SK-N-SH (cell line): ENCODE data around the gene NEK10. TPM values are rescaled to one million over a fixed set of nuclear protein-coding genes. Genes with fewer than 3 reads are reported as not detected.

Source experiments
- CTCF ChIA-PET: fragments of 300-600, 350-600 bp; formaldehyde crosslinking; extraction: SDS; loops from one replicate; lab custom pipeline; 2021; lab: Yijun Ruan, JAX
- POLR2A ChIA-PET: fragments of 350-600 bp; sonication (Branson Sonifier 250); formaldehyde crosslinking; extraction: SDS; loops from one replicate; lab custom pipeline; 2020; ENCODE audit warnings: antibody characterized with exemption, inconsistent platforms; lab: Yijun Ruan, JAX
- DNase-seq: peaks from one replicate; pipeline ENCODE4 v3.0.0; 2012
- H2AFZ ChIP-seq: fragments of 200-600 bp; sonication (generic); 2 replicates; pipeline ENCODE4 v1.8.1; 2016; ENCODE audit warnings: antibody characterized with exemption, mild to moderate bottlenecking, low read depth
- H3F3A ChIP-seq: fragments of 200-600 bp; sonication (generic); replicated peaks from 2 replicates; pipeline ENCODE3; 2016; ENCODE audit warnings: antibody characterized with exemption, mild to moderate bottlenecking; ENCODE audit not compliant: insufficient read depth
- H3K27ac ChIP-seq, 2 experiments: fragments of 200-500 bp in 1 of 2; fragments of 200-600 bp in 1 of 2; sonication (Bioruptor generic) in 1 of 2; sonication (generic), shearing (Covaris generic) in 1 of 2; 2 replicates each; pipeline versions ENCODE4 v1.5.1 to v1.6.1; 2014 to 2016; ENCODE audit warnings: low read depth in 2 of 2, inconsistent platforms in 1 of 2, low read length in 1 of 2, mild to moderate bottlenecking in 1 of 2, mixed read lengths in 1 of 2
- H3K27me3 ChIP-seq: fragments of 200-600 bp; sonication (generic), shearing (Covaris generic); 2 replicates; pipeline ENCODE4 v1.6.1; 2016; ENCODE audit warnings: mixed run types; ENCODE audit not compliant: insufficient read depth
- H3K36me3 ChIP-seq, 2 experiments: fragments of 200-500 bp in 1 of 2; fragments of 200-600 bp in 1 of 2; sonication (Bioruptor generic) in 1 of 2; sonication (generic) in 1 of 2; replicated peaks in 1 of 2; 2 replicates each; pipeline versions ENCODE3 to v1.5.1; 2014 to 2016; ENCODE audit warnings: low read length in 1 of 2, mild to moderate bottlenecking in 1 of 2; ENCODE audit not compliant: insufficient read depth in 2 of 2, control insufficient read depth in 1 of 2
- H3K4me1 ChIP-seq, 2 experiments: fragments of 200-500 bp in 1 of 2; fragments of 200-600 bp in 1 of 2; sonication (Bioruptor generic) in 1 of 2; sonication (generic), shearing (Covaris generic) in 1 of 2; 2 replicates each; pipeline versions ENCODE4 v1.5.1 to v1.6.1; 2014 to 2016; ENCODE audit warnings: low read depth in 1 of 2, low read length in 1 of 2, mixed run types in 1 of 2; ENCODE audit not compliant: insufficient read depth in 2 of 2, control insufficient read depth in 1 of 2
- H3K4me2 ChIP-seq: fragments of 200-600 bp; sonication (generic), shearing (Covaris generic); 2 replicates; pipeline ENCODE4 v1.6.1; 2017; ENCODE audit warnings: mixed run types
- H3K4me3 ChIP-seq, 2 experiments: fragments of 200-500 bp in 1 of 2; fragments of 200-600 bp in 1 of 2; sonication (Bioruptor generic) in 1 of 2; sonication (generic), shearing (Covaris generic) in 1 of 2; 2 replicates each; pipeline versions ENCODE4 v1.5.1 to v1.8.1; 2014 to 2016; ENCODE audit warnings: low read depth in 2 of 2, inconsistent platforms in 1 of 2, low read length in 1 of 2, mild to moderate bottlenecking in 1 of 2, mixed read lengths in 1 of 2, moderate library complexity in 1 of 2
- H3K79me2 ChIP-seq: fragments of 200-600 bp; sonication (generic); 2 replicates; pipeline ENCODE4 v1.8.1; 2017; ENCODE audit warnings: mild to moderate bottlenecking; ENCODE audit not compliant: insufficient read depth
- H3K9ac ChIP-seq: fragments of 200-600 bp; sonication (generic); 2 replicates; pipeline ENCODE4 v1.6.1; 2017; ENCODE audit warnings: mixed run types
- H3K9me2 ChIP-seq: fragments of 200-600 bp; sonication (generic); 2 replicates; pipeline ENCODE4 v1.6.1; 2017; ENCODE audit warnings: mixed run types
- H3K9me3 ChIP-seq: fragments of 200-600 bp; sonication (generic); 2 replicates; pipeline ENCODE4 v1.6.1; 2017; ENCODE audit warnings: mixed run types, mild to moderate bottlenecking, moderate library complexity
- H4K20me1 ChIP-seq: fragments of 200-600 bp; sonication (generic); 2 replicates; pipeline ENCODE4 v1.6.1; 2017; ENCODE audit warnings: mild to moderate bottlenecking, mixed run types; ENCODE audit not compliant: insufficient read depth
- CHD2 ChIP-seq: fragments of 150-350 bp; IDR thresholded peaks from 2 replicates; pipeline ENCODE4 v1.6.1; 2018; ENCODE audit warnings: low read length; ENCODE audit not compliant: partially characterized antibody
- FOSL2 ChIP-seq: IDR thresholded peaks from 2 replicates; pipeline ENCODE4 v1.4.0; 2012; ENCODE audit warnings: low read depth, mild to moderate bottlenecking, moderate library complexity, borderline replicate concordance
- FOXJ3 ChIP-seq: sonication (generic); formaldehyde crosslinking; IDR thresholded peaks from 2 replicates; pipeline ENCODE4 v1.5.1; 2020; ENCODE audit warnings: mild to moderate bottlenecking, missing genetic modification reagents
- GABPA ChIP-seq: IDR thresholded peaks from 2 replicates; pipeline ENCODE4 v1.4.0; 2012; ENCODE audit warnings: low read depth, mild to moderate bottlenecking
- JUND ChIP-seq: IDR thresholded peaks from 2 replicates; pipeline ENCODE4 v1.4.0; 2012
- MEF2A ChIP-seq: IDR thresholded peaks from 2 replicates; pipeline ENCODE4 v1.4.0; 2012; ENCODE audit warnings: low read depth, borderline replicate concordance
- NFIC ChIP-seq: IDR thresholded peaks from 2 replicates; pipeline ENCODE4 v1.4.0; 2012; ENCODE audit warnings: borderline replicate concordance
- RCOR1 ChIP-seq: fragments of 150-350 bp; IDR thresholded peaks from 2 replicates; pipeline ENCODE4 v1.6.1; 2017; ENCODE audit warnings: antibody characterized with exemption, low read length
- YY1 ChIP-seq: IDR thresholded peaks from 2 replicates; pipeline ENCODE4 v1.4.0; 2012; ENCODE audit warnings: low read depth, mild to moderate bottlenecking
- WGBS: methylation state at CpG from one replicate; pipeline ENCODE4 v1.1.6; 2017; ENCODE audit warnings: low lambda C conversion rate; 5-methylcytosine and 5-hydroxymethylcytosine counted together
- polyA plus RNA-seq, 3 experiments: library from polyadenylated mRNA; depleted of rRNA; stranded (reverse); fragments of >200 nt; gene quantifications; 2 replicates each; pipeline ENCODE4 v1.2.3, GENCODE V29; 2012
- TF ChIP-seq, protein P1 (sequence below): IDR thresholded peaks from 2 replicates; pipeline ENCODE4 v1.6.1; 2012; ENCODE audit warnings: mild to moderate bottlenecking, low read depth, low read length, moderate library complexity
- TF ChIP-seq, protein P2 (sequence below): fragments of 150-350 bp; IDR thresholded peaks from 2 replicates; pipeline ENCODE4 v1.6.1; 2016; ENCODE audit warnings: mild to moderate bottlenecking, low read depth, low read length
- TF ChIP-seq, protein P3 (sequence below): IDR thresholded peaks from 2 replicates; pipeline ENCODE4 v1.4.0; 2012; ENCODE audit warnings: low read depth, borderline replicate concordance
- TF ChIP-seq, protein P4 (sequence below): IDR thresholded peaks from 2 replicates; pipeline ENCODE4 v1.4.0; 2012; ENCODE audit warnings: low read depth, borderline replicate concordance
- TF ChIP-seq, protein P5 (sequence below): fragments of 200-600 bp; sonication (generic); IDR thresholded peaks from 2 replicates; pipeline ENCODE4 v1.6.1; 2017; ENCODE audit warnings: antibody characterized with exemption, mild to moderate bottlenecking, moderate library complexity

The NEK10 gene
- polyA plus RNA-seq, 1 of the 3 experiments (the other 2 are of a cell fraction), result 1.0 TPM

DNA sequence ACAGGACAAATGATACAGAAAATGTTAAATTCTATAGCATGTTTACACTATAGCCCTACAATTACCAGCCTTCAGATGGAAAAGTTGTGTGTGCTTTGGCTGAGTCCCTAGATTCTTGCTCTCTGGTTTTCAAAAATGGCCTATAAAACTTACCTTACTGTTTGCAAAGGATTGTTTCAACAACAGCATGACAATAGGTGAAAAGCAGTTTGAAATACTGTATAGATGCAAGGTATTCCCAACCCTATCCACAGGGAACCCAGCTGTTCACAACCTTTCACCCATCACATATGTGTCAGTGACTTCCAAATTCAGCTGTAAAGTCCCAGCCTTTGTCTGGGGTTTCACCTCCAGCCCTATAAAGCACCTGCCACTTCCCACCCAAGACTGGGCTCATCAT is 97.3 kb downstream of the NEK10 start (continued):
- TF ChIP-seq CHD2, result no peak

DNA sequence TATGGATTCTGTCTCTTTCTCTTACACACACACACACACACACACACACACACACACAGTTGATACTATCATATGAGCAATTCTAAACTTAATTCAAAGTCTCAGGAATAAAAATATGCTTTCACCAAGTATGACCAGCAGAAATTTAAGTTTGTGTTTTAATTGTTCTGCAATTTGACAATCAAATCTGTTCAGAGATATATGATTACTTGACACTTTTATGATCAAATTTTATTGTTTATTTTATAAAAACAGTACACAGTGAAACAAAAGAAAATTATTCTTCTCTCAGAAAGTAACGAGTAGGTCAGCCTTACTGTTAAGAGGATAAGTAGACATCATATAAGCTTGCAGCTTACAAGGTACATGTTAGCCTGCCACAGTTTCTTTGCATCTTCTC is 114.3 kb downstream of the NEK10 start:
- no peak overlapping the region for H3K9ac ChIP-seq
- no peak overlapping the region for H3K4me2 ChIP-seq
- POLR2A ChIA-PET, result no interaction called here
- CTCF ChIA-PET, result interaction anchor here (1.8 to 3.3 kb wide), 2 partner anchors 30 to 122 kb away, joined by 5 to 49 read pairs; no protein-coding TSS in a partner anchor
- H3K4me3 ChIP-seq, result no peak overlapping the region
- H4K20me1 ChIP-seq, result no peaks in the 10 kb centered on the region
- H3K79me2 ChIP-seq, result no peaks in the 10 kb centered on the region
- no peak overlapping the region for H3K27ac ChIP-seq
- H3F3A ChIP-seq, result no peaks in the 10 kb centered on the region
- H2AFZ ChIP-seq, result no peak overlapping the region
- no peaks in the 10 kb centered on the region for H3K9me3 ChIP-seq
- H3K27me3 ChIP-seq, result no peaks in the 10 kb centered on the region
- H3K4me1 ChIP-seq, result no peaks in the 10 kb centered on the region
- no peaks in the 10 kb centered on the region for H3K36me3 ChIP-seq
- TF ChIP-seq CHD2 (no peak), YY1 (no peak), FOXJ3 (CRISPR knock-in tag) (no peak), MEF2A (no peak), FOSL2 (no peak), GABPA (no peak), JUND (no peak), RCOR1 (no peak), NFIC (no peak)
- TF ChIP-seq, protein P1, sequence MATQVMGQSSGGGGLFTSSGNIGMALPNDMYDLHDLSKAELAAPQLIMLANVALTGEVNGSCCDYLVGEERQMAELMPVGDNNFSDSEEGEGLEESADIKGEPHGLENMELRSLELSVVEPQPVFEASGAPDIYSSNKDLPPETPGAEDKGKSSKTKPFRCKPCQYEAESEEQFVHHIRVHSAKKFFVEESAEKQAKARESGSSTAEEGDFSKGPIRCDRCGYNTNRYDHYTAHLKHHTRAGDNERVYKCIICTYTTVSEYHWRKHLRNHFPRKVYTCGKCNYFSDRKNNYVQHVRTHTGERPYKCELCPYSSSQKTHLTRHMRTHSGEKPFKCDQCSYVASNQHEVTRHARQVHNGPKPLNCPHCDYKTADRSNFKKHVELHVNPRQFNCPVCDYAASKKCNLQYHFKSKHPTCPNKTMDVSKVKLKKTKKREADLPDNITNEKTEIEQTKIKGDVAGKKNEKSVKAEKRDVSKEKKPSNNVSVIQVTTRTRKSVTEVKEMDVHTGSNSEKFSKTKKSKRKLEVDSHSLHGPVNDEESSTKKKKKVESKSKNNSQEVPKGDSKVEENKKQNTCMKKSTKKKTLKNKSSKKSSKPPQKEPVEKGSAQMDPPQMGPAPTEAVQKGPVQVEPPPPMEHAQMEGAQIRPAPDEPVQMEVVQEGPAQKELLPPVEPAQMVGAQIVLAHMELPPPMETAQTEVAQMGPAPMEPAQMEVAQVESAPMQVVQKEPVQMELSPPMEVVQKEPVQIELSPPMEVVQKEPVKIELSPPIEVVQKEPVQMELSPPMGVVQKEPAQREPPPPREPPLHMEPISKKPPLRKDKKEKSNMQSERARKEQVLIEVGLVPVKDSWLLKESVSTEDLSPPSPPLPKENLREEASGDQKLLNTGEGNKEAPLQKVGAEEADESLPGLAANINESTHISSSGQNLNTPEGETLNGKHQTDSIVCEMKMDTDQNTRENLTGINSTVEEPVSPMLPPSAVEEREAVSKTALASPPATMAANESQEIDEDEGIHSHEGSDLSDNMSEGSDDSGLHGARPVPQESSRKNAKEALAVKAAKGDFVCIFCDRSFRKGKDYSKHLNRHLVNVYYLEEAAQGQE, result no peak
- TF ChIP-seq, protein P2, sequence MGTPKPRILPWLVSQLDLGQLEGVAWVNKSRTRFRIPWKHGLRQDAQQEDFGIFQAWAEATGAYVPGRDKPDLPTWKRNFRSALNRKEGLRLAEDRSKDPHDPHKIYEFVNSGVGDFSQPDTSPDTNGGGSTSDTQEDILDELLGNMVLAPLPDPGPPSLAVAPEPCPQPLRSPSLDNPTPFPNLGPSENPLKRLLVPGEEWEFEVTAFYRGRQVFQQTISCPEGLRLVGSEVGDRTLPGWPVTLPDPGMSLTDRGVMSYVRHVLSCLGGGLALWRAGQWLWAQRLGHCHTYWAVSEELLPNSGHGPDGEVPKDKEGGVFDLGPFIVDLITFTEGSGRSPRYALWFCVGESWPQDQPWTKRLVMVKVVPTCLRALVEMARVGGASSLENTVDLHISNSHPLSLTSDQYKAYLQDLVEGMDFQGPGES, result no peak
- TF ChIP-seq, protein P3, sequence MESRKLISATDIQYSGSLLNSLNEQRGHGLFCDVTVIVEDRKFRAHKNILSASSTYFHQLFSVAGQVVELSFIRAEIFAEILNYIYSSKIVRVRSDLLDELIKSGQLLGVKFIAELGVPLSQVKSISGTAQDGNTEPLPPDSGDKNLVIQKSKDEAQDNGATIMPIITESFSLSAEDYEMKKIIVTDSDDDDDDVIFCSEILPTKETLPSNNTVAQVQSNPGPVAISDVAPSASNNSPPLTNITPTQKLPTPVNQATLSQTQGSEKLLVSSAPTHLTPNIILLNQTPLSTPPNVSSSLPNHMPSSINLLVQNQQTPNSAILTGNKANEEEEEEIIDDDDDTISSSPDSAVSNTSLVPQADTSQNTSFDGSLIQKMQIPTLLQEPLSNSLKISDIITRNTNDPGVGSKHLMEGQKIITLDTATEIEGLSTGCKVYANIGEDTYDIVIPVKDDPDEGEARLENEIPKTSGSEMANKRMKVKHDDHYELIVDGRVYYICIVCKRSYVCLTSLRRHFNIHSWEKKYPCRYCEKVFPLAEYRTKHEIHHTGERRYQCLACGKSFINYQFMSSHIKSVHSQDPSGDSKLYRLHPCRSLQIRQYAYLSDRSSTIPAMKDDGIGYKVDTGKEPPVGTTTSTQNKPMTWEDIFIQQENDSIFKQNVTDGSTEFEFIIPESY, result no peak
- TF ChIP-seq, protein P4, sequence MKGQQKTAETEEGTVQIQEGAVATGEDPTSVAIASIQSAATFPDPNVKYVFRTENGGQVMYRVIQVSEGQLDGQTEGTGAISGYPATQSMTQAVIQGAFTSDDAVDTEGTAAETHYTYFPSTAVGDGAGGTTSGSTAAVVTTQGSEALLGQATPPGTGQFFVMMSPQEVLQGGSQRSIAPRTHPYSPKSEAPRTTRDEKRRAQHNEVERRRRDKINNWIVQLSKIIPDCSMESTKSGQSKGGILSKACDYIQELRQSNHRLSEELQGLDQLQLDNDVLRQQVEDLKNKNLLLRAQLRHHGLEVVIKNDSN, result no peak
- TF ChIP-seq, protein P5, sequence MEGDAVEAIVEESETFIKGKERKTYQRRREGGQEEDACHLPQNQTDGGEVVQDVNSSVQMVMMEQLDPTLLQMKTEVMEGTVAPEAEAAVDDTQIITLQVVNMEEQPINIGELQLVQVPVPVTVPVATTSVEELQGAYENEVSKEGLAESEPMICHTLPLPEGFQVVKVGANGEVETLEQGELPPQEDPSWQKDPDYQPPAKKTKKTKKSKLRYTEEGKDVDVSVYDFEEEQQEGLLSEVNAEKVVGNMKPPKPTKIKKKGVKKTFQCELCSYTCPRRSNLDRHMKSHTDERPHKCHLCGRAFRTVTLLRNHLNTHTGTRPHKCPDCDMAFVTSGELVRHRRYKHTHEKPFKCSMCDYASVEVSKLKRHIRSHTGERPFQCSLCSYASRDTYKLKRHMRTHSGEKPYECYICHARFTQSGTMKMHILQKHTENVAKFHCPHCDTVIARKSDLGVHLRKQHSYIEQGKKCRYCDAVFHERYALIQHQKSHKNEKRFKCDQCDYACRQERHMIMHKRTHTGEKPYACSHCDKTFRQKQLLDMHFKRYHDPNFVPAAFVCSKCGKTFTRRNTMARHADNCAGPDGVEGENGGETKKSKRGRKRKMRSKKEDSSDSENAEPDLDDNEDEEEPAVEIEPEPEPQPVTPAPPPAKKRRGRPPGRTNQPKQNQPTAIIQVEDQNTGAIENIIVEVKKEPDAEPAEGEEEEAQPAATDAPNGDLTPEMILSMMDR, result no peak
- no peak for DNase-seq
- H3K9me2 ChIP-seq, result no peaks in the 10 kb centered on the region
- WGBS, result 63% methylated on average over 1 of the region's 1 CpG
